Fibroblast of villous mesenchyme (primary cell): ENCODE results near the gene UVSSA. TPM values are rescaled to one million over a fixed set of nuclear protein-coding genes. Genes with fewer than 3 reads are reported as not detected.

ENCODE experiments used
- DNase-seq: peaks from one replicate; pipeline ENCODE4 v3.0.0-alpha.2; 2010; ENCODE audit warnings: low read depth
- H3K4me3 ChIP-seq: 2 replicates; pipeline ENCODE4 v1.5.1; 2011; ENCODE audit warnings: low read depth, mild to moderate bottlenecking, low read length
- total RNA-seq: library from RNA; depleted of rRNA; stranded (reverse); fragments of >200 nt; gene quantifications from 2 replicates; pipeline ENCODE4 v1.2.3, GENCODE V29; 2012
- TF ChIP-seq, protein P1 (sequence below): IDR thresholded peaks from 2 replicates; pipeline ENCODE4 v1.5.1; 2012; ENCODE audit warnings: low read depth, mild to moderate bottlenecking, low read length; ENCODE audit not compliant: insufficient read depth

UVSSA gene
- total RNA-seq, 1 donor: 10.8 TPM

DNA sequence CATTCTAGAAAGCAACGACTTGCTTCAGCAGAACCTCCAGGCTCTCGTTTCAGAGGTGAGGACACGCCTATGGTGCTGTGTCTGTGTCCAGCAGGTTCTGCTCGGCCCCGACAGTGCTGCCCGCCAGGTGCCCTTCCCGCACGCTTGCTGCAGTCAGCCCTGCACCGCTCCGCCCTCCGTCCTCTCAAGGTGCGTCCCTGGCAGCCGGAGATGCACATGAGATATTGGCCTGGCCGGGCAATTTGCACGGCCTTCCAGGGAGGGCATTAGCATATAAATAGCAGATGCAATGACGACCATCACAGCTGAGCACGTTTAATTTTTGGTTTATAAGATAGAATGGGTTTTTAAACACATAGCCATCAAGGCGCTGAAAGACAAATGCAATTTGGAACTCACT is 14.4 kb downstream of the UVSSA start:
- TF ChIP-seq, protein P1, sequence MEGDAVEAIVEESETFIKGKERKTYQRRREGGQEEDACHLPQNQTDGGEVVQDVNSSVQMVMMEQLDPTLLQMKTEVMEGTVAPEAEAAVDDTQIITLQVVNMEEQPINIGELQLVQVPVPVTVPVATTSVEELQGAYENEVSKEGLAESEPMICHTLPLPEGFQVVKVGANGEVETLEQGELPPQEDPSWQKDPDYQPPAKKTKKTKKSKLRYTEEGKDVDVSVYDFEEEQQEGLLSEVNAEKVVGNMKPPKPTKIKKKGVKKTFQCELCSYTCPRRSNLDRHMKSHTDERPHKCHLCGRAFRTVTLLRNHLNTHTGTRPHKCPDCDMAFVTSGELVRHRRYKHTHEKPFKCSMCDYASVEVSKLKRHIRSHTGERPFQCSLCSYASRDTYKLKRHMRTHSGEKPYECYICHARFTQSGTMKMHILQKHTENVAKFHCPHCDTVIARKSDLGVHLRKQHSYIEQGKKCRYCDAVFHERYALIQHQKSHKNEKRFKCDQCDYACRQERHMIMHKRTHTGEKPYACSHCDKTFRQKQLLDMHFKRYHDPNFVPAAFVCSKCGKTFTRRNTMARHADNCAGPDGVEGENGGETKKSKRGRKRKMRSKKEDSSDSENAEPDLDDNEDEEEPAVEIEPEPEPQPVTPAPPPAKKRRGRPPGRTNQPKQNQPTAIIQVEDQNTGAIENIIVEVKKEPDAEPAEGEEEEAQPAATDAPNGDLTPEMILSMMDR: no peak
- no peak for DNase-seq

DNA sequence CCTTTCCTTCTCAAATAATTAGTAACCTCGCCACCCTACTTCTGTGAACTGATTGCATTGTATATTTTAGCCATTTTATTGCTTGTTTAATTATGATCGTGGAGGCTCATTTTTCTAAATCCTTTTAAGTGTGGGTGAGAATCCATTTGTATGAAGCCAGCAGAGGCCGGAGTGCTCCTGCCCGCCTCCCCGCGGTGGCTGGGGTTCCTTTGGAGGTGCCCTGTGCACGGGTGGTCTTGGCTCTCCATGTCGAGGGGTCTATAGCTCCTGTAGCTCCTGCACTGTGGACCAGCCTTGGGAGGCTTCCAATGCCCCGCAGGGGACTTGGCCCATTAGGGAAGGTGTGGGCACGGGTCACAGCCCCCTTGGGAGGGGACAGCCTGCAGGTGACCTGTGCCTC is 15.0 kb downstream of the UVSSA start:
- TF ChIP-seq, protein P1: no peak
- DNase-seq: no peak
- H3K4me3 ChIP-seq: no peak overlapping the region

More for the DNA sequence above, 14.4 kb downstream of the UVSSA start:
- no peak overlapping the region for H3K4me3 ChIP-seq

DNA sequence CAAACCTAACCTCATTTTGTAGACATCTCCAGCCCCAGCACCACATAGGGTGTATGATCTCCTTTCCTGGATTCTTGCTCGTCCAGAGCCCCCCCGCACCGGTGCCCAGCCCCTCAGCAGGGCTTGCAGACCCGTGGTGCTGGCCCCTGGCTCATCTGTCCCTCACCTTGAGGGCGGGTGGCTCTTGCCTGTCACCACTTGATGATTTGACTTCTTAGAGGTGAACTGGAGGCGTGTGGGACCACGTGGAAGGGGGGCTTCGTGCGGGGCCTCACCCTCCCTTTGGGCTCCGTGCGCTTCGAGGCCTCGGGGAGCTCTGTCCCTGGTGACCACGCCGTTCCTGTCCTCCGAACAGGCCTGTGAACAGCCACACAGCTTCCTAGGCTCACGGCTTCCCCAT is 15.5 kb downstream of the UVSSA start:
- TF ChIP-seq, protein P1: no peak
- no peak overlapping the region for H3K4me3 ChIP-seq
- no peak for DNase-seq

DNA sequence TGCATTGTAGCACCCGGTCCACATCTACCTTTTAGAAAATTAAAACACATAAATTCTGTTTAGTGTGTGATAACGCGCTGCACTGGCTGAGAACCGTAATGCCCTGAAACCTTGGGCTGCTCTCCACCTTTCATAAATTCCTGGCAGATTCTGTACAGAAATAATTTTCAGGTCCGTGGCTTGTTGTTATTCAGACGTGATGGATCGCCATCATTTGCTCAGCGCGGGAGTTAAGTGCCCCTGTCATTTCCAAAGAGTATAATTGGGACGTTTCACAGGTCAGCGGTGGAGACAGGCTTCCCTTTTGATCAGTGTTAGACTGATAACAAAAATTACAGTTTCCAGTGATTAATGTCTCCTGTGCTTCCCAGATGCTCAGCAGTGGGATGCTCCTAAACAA is 16.5 kb downstream of the UVSSA start:
- H3K4me3 ChIP-seq: no peak overlapping the region
- TF ChIP-seq, protein P1: no peak
- DNase-seq: no peak

DNA sequence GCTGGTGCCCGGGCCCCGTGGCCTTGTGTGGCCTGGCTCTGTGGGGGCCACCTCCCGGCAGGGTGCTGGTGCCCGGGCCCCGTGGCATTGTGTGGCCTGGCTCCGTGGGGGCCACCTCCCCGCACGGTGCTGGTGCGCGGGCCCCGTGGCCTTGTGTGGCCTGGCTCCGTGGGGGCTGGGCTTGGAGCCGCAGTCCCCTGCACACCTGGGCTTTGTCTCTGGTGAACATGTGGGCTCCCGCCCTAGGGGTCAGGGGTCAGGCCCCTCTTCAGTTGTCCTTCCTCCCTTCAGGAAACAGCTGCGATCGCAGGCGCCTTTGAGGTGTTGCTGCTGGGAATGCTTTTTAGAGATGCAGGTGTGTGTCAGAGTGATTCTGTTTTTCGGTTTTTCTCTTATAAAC is 17.2 kb downstream of the UVSSA start:
- TF ChIP-seq, protein P1: no peak
- DNase-seq: no peak
- no peak overlapping the region for H3K4me3 ChIP-seq

DNA sequence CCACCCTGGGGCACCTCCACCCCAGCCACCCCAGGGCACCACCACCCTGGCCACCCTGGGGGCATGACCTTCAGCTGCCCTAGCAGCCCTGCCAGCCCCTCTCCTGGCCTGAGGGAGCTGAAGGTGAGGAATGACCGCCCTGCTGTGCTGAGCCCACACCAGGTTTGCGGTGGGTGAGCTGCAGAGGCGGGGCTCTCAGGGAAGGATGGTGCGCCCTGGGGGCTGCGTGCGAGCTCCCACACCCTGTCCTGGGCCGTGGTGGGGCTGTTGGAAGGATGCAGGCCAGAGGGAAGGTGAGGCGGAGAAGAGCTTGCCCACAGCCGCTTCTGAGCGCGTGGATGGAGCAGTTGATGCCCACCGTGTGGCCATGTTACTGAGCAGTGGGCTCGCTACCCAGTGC is 17.7 kb downstream of the UVSSA start:
- H3K4me3 ChIP-seq: no peak overlapping the region
- DNase-seq: no peak
- TF ChIP-seq, protein P1: no peak
